Keratinocyte (primary cell): ENCODE measurements around the gene PARN. TPM values are rescaled to one million over a fixed set of nuclear protein-coding genes. Genes with fewer than 3 reads are reported as not detected.

Source experiments
- DNase-seq: peaks from one replicate; pipeline ENCODE4 v3.0.0-alpha.2; 2011; ENCODE audit warnings: low read depth, missing footprints, low spot score
- FAIRE-seq: peaks from 2 replicates; lab custom pipeline; 2011; peaks lifted over from hg19 to GRCh38; lab: Jason Lieb, UNC
- H2AFZ ChIP-seq: 2 replicates; pipeline ENCODE4 v1.6.0; 2012; ENCODE audit warnings: low read length, control low read depth, inconsistent platforms; ENCODE audit not compliant: control insufficient read depth
- H3K27ac ChIP-seq: 2 replicates; pipeline ENCODE4 v1.5.1; 2011; ENCODE audit warnings: low read length; ENCODE audit not compliant: control insufficient read depth, insufficient read depth
- H3K27me3 ChIP-seq: 3 replicates; pipeline ENCODE4 v1.6.0; 2011; ENCODE audit warnings: low read length; ENCODE audit not compliant: control insufficient read depth, insufficient read depth; ENCODE audit errors: extremely low read depth
- H3K36me3 ChIP-seq, 2 experiments: 2 replicates in 1 of 2; 3 replicates in 1 of 2; pipeline ENCODE4 v1.5.1; 2011; ENCODE audit warnings: low read length in 2 of 2, mild to moderate bottlenecking in 1 of 2; ENCODE audit not compliant: control insufficient read depth in 2 of 2, insufficient read depth in 2 of 2; ENCODE audit errors: extremely low read depth in 1 of 2
- H3K4me1 ChIP-seq: 3 replicates; pipeline ENCODE4 v1.5.1; 2011; ENCODE audit warnings: low read length; ENCODE audit not compliant: control insufficient read depth, insufficient read depth; ENCODE audit errors: extremely low read depth
- H3K4me2 ChIP-seq: 3 replicates; pipeline ENCODE4 v1.6.0; 2011; ENCODE audit warnings: low read depth, low read length; ENCODE audit not compliant: control insufficient read depth, insufficient read depth; ENCODE audit errors: extremely low read depth
- H3K4me3 ChIP-seq, 3 experiments: fragments of 200-600 bp in 1 of 3; sonication (generic) in 1 of 3; 2 replicates in 2 of 3; 3 replicates in 1 of 3; pipeline ENCODE4 v1.5.1; 2011 to 2016; ENCODE audit warnings: low read length in 3 of 3, mild to moderate bottlenecking in 3 of 3, control low read depth in 2 of 3, inconsistent platforms in 1 of 3, low read depth in 1 of 3, mixed read lengths in 1 of 3, mixed run types in 1 of 3, moderate library complexity in 1 of 3; ENCODE audit not compliant: control insufficient read depth in 2 of 3, insufficient read depth in 2 of 3; ENCODE audit errors: extremely low read depth in 1 of 3
- H3K79me2 ChIP-seq: 2 replicates; pipeline ENCODE4 v1.6.0; 2012; ENCODE audit warnings: low read length; ENCODE audit not compliant: control insufficient read depth, insufficient read depth
- H3K9ac ChIP-seq: 3 replicates; pipeline ENCODE4 v1.6.0; 2011; ENCODE audit warnings: low read length; ENCODE audit not compliant: control insufficient read depth, insufficient read depth; ENCODE audit errors: extremely low read depth
- H3K9me1 ChIP-seq: 3 replicates; pipeline ENCODE4 v1.6.0; 2011; ENCODE audit warnings: low read length; ENCODE audit not compliant: control insufficient read depth, insufficient read depth; ENCODE audit errors: extremely low read depth
- H3K9me3 ChIP-seq: 2 replicates; pipeline ENCODE4 v1.5.1; 2012; ENCODE audit warnings: low read depth, low read length; ENCODE audit not compliant: control insufficient read depth
- H4K20me1 ChIP-seq: 3 replicates; pipeline ENCODE4 v1.6.0; 2011; ENCODE audit warnings: low read length; ENCODE audit not compliant: control insufficient read depth, insufficient read depth; ENCODE audit errors: extremely low read depth
- CTCF ChIP-seq, 3 experiments: IDR thresholded peaks in 1 of 3; conservative IDR thresholded peaks in 1 of 3; optimal IDR thresholded peaks in 1 of 3; 2 replicates in 2 of 3; 3 replicates in 1 of 3; pipeline versions ENCODE3 to v1.5.1; 2011; ENCODE audit warnings: low read length in 3 of 3, mild to moderate bottlenecking in 3 of 3, moderate library complexity in 2 of 3, control low read depth in 1 of 3, inconsistent platforms in 1 of 3; ENCODE audit not compliant: insufficient read depth in 2 of 3; ENCODE audit errors: extremely low read depth in 1 of 3
- EZH2 ChIP-seq: IDR thresholded peaks from one replicate; pipeline ENCODE4 v1.6.1; 2012; ENCODE audit warnings: inconsistent platforms, mild to moderate bottlenecking, low read length, moderate library complexity
- dilution Hi-C: fragments of 300-500 bp; cut with MboI; formaldehyde crosslinking; loops from one replicate; pipeline ENCODE4 v1.7.0; 2020; ENCODE audit warnings: low sequenced_read_pairs; ENCODE audit not compliant: extremely low pct_ligation_motif_present
- polyA plus RNA-seq, 5 experiments: library from polyadenylated mRNA; depleted of rRNA in 3 of 5; stranded (reverse) in 3 of 5; stranded (forward) in 1 of 5; unstranded in 1 of 5; fragments of >200 nt; gene quantifications; 1 replicate in 1 of 5; 2 replicates in 3 of 5; 3 replicates in 1 of 5; pipeline versions ENCODE4 v1.2.1 to v1.2.3, GENCODE V29; 2011 to 2012; ENCODE audit warnings: missing spikeins in 2 of 5, low read depth in 1 of 5, low replicate concordance in 1 of 5

Gene PARN
- polyA plus RNA-seq, 1 donor (not counting 4 experiments of a cell fraction or from before 2014, with no cell fraction given) = 40.8 TPM

GRCh38 chr16:14629612-14629918 is 495 bp downstream of the PARN start:
- DNase-seq = no peak
- Histone ChIP-seq H3K79me2 (peaks cover 32% of the 10 kb centered on the region), H4K20me1 (no peaks in the 10 kb centered on the region), H3K36me3 (peaks cover 2 to 7% of the 10 kb centered on the region in 2 experiments), H3K4me2 (peak overlapping the region; percentile 93), H3K9me1 (no peaks in the 10 kb centered on the region), H3K27ac (peak overlapping the region; percentile 90), H3K4me1 (peaks cover 24% of the 10 kb centered on the region), H3K27me3 (no peaks in the 10 kb centered on the region), H3K9ac (peak overlapping the region; percentile 96), H2AFZ (peak overlapping the region; percentile 24), H3K4me3 (peak overlapping the region; percentile 84 to 96 (median 91)), H3K9me3 (no peaks in the 10 kb centered on the region)
- no peak for TF ChIP-seq CTCF (optimal IDR thresholded peaks at IDR 0.05 in 1 of 3, IDR thresholded peaks at IDR 0.05 in 1 of 3, conservative IDR thresholded peaks at IDR 0.05 in 1 of 3; ENCODE audit: extremely low read depth in 1 of 3, insufficient read depth in 2 of 3, low read length in 3 of 3)
- TF ChIP-seq EZH2 = no peak
- FAIRE-seq = no peak
- dilution Hi-C loops = no loop called here

DNA sequence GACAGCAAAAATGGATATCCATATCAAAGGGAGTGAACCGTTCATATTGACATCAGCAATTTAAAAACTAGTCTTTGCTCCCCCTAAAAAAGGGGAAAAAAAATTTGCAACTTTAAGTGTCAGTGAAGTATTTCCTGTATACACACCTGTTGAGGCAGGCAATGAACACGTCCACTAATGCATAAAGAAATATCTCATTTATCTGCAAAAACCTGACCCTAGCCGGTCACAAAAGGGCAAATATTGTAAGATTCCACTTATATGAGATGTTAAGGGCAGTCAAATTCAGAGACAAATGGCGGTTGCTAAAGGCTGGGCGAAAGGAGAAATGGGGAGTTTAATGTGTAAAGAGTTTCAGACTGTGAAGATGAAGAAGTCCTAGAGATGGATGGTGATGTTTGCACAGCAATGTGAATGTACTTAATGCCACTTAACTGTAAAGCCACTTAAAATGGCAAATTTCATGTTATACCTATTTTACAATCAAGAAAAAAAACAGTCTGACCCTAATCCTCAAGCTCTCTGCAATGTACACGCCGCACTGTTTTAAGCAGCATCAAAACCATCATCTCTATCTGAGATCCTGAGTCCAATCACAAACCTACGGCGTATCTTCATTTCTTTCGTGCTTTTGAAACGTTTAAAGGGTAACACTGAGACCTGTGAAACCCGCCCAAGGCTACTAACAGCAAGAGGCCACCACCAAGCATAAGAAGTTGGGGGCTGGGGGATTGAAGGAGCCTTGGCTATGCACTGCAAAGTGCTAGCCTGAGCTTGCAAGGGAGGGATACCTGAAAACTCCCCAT is 1.1 kb downstream of the PARN start:
- Histone ChIP-seq H3K4me2 (peak overlapping the region; percentile 93), H3K4me1 (peaks cover 19% of the 10 kb centered on the region), H3K9ac (peak overlapping the region; percentile 96), H3K79me2 (peaks cover 26% of the 10 kb centered on the region), H3K4me3 (peak overlapping the region; percentile 84 to 96 (median 91)), H3K27me3 (no peaks in the 10 kb centered on the region), H3K27ac (peak overlapping the region; percentile 90), H3K36me3 (peaks cover 0 to 7% of the 10 kb centered on the region in 2 experiments), H3K9me3 (no peaks in the 10 kb centered on the region), H2AFZ (peak overlapping the region; percentile 24), H3K9me1 (no peaks in the 10 kb centered on the region), H4K20me1 (no peaks in the 10 kb centered on the region)
- no peak for DNase-seq
- no peak for FAIRE-seq
- dilution Hi-C loops = no loop called here
- TF ChIP-seq CTCF (optimal IDR thresholded peaks at IDR 0.05 in 1 of 3, IDR thresholded peaks at IDR 0.05 in 1 of 3, conservative IDR thresholded peaks at IDR 0.05 in 1 of 3; ENCODE audit: extremely low read depth in 1 of 3, insufficient read depth in 2 of 3, low read length in 3 of 3) = no peak
- TF ChIP-seq EZH2 = no peak
